H9 (cell line): ENCODE measurements around the gene CFAP100. TPM values are rescaled to one million over a fixed set of nuclear protein-coding genes. Genes with fewer than 3 reads are reported as not detected.

Experiments
- DNase-seq: peaks from one replicate; pipeline ENCODE4 v3.0.0-alpha.2; 2017
- H2AFZ ChIP-seq: one replicate; pipeline ENCODE4 v1.6.1; 2013; ENCODE audit warnings: mild to moderate bottlenecking, low read length, control low read depth, moderate library complexity
- H2AK5ac ChIP-seq: 2 replicates; pipeline ENCODE4 v1.6.1; 2013; ENCODE audit warnings: low read length, control low read depth, mixed read lengths; ENCODE audit not compliant: insufficient read length
- H2BK120ac ChIP-seq: one replicate; pipeline ENCODE4 v1.6.1; 2013; ENCODE audit warnings: low read depth, mild to moderate bottlenecking, low read length, control low read depth, inconsistent platforms; ENCODE audit not compliant: poor library complexity, severe bottlenecking
- H2BK12ac ChIP-seq: 2 replicates; pipeline ENCODE4 v1.6.1; 2013; ENCODE audit warnings: low read length, control low read depth, mixed read lengths, low read depth; ENCODE audit not compliant: insufficient read length
- H2BK15ac ChIP-seq: 2 replicates; pipeline ENCODE4 v1.6.1; 2013; ENCODE audit warnings: low read depth, low read length, control low read depth
- H2BK20ac ChIP-seq: one replicate; pipeline ENCODE4 v1.6.1; 2013; ENCODE audit warnings: low read depth, mild to moderate bottlenecking, low read length, control low read depth, inconsistent platforms; ENCODE audit not compliant: poor library complexity, severe bottlenecking
- H2BK5ac ChIP-seq: 2 replicates; pipeline ENCODE4 v1.6.1; 2013; ENCODE audit warnings: low read length, control low read depth, mixed read lengths; ENCODE audit not compliant: insufficient read length
- H3K14ac ChIP-seq: 2 replicates; pipeline ENCODE4 v1.6.1; 2013; ENCODE audit warnings: low read length, control low read depth; ENCODE audit not compliant: insufficient read depth
- H3K18ac ChIP-seq: 2 replicates; pipeline ENCODE4 v1.6.1; 2013; ENCODE audit warnings: low read depth, mild to moderate bottlenecking, mixed read lengths, low read length, control low read depth; ENCODE audit not compliant: insufficient read length
- H3K23ac ChIP-seq: 2 replicates; pipeline ENCODE4 v1.6.1; 2013; ENCODE audit warnings: low read length, control low read depth, mixed read lengths, low read depth; ENCODE audit not compliant: insufficient read length
- H3K23me2 ChIP-seq: 2 replicates; pipeline ENCODE4 v1.6.1; 2013; ENCODE audit warnings: low read depth, mild to moderate bottlenecking, mixed read lengths, low read length, control low read depth; ENCODE audit not compliant: insufficient read length, poor library complexity, severe bottlenecking
- H3K27ac ChIP-seq: 2 replicates; pipeline ENCODE4 v1.5.1; 2013; ENCODE audit warnings: low read length, control low read depth, mixed read lengths, low read depth; ENCODE audit not compliant: insufficient read length
- H3K27me3 ChIP-seq: 2 replicates; pipeline ENCODE4 v1.6.1; 2013; ENCODE audit warnings: low read length, control low read depth, inconsistent platforms; ENCODE audit not compliant: insufficient read depth
- H3K4ac ChIP-seq: 2 replicates; pipeline ENCODE4 v1.6.1; 2013; ENCODE audit warnings: low read depth, mild to moderate bottlenecking, control low read depth, inconsistent platforms, low read length, moderate library complexity
- H3K4me1 ChIP-seq: 2 replicates; pipeline ENCODE4 v1.6.1; 2013; ENCODE audit warnings: low read length, control low read depth, inconsistent platforms; ENCODE audit not compliant: insufficient read depth
- H3K4me2 ChIP-seq: 2 replicates; pipeline ENCODE4 v1.6.1; 2013; ENCODE audit warnings: low read length, control low read depth, mixed read lengths; ENCODE audit not compliant: insufficient read length, insufficient read depth
- H3K56ac ChIP-seq: 2 replicates; pipeline ENCODE4 v1.6.1; 2013; ENCODE audit warnings: low read depth, mild to moderate bottlenecking, mixed read lengths, low read length, control low read depth; ENCODE audit not compliant: insufficient read length
- H3K79me1 ChIP-seq: 2 replicates; pipeline ENCODE4 v1.6.1; 2013; ENCODE audit warnings: low read depth, mild to moderate bottlenecking, moderate library complexity, low read length, control low read depth, inconsistent platforms; ENCODE audit not compliant: insufficient read depth, poor library complexity, severe bottlenecking
- H3K79me2 ChIP-seq: 2 replicates; pipeline ENCODE4 v1.6.1; 2013; ENCODE audit warnings: low read length, control low read depth, inconsistent platforms; ENCODE audit not compliant: insufficient read depth
- H3K9ac ChIP-seq: 2 replicates; pipeline ENCODE4 v1.6.1; 2013; ENCODE audit warnings: low read length, control low read depth, mixed read lengths; ENCODE audit not compliant: insufficient read length; ENCODE audit errors: extremely low read depth
- H3K9me3 ChIP-seq: one replicate; pipeline ENCODE4 v1.6.1; 2013; ENCODE audit warnings: low read depth, low read length, inconsistent platforms; ENCODE audit not compliant: control insufficient read depth
- H3T11ph ChIP-seq: one replicate; pipeline ENCODE4 v1.6.1; 2013; ENCODE audit warnings: mild to moderate bottlenecking, low read length, control low read depth, inconsistent platforms
- H4K20me1 ChIP-seq: one replicate; pipeline ENCODE4 v1.6.1; 2013; ENCODE audit not compliant: control insufficient read depth, insufficient read length, insufficient read depth
- H4K5ac ChIP-seq: 2 replicates; pipeline ENCODE4 v1.6.1; 2013; ENCODE audit warnings: low read depth, mild to moderate bottlenecking, mixed read lengths, low read length, control low read depth; ENCODE audit not compliant: insufficient read length
- H4K8ac ChIP-seq: replicated peaks from 2 replicates; pipeline ENCODE4 v1.6.1; 2013; ENCODE audit warnings: low read length, control low read depth, mixed read lengths, low read depth; ENCODE audit not compliant: insufficient read length
- H4K91ac ChIP-seq: 2 replicates; pipeline ENCODE4 v1.6.1; 2013; ENCODE audit warnings: low read depth, mild to moderate bottlenecking, moderate library complexity, mixed read lengths, low read length, control low read depth; ENCODE audit not compliant: insufficient read length
- H3K27ac Mint-ChIP-seq, 3 experiments: 2 replicates in 2 of 3; 3 replicates in 1 of 3; pipeline ENCODE4 v1.8.0; 2020 to 2021; ENCODE audit warnings: mixed read lengths in 3 of 3, mild to moderate bottlenecking in 1 of 3, moderate library complexity in 1 of 3
- H3K27me3 Mint-ChIP-seq: 2 replicates; pipeline ENCODE4 v1.8.0; 2021; ENCODE audit warnings: low read depth, mild to moderate bottlenecking, moderate library complexity, mixed read lengths
- H3K36me3 Mint-ChIP-seq, 3 experiments: 2 replicates in 2 of 3; 3 replicates in 1 of 3; pipeline ENCODE4 v1.8.0; 2020 to 2021; ENCODE audit warnings: low read depth in 3 of 3, mixed read lengths in 3 of 3; ENCODE audit not compliant: insufficient read depth in 1 of 3
- H3K4me1 Mint-ChIP-seq, 2 experiments: 2 replicates each; pipeline ENCODE4 v1.8.0; 2020; ENCODE audit warnings: mixed read lengths in 2 of 2
- H3K4me3 Mint-ChIP-seq, 2 experiments: 2 replicates in 1 of 2; 3 replicates in 1 of 2; pipeline ENCODE4 v1.8.0; 2020 to 2021; ENCODE audit warnings: mild to moderate bottlenecking in 2 of 2, mixed read lengths in 2 of 2, moderate library complexity in 1 of 2
- H3K9me3 Mint-ChIP-seq, 2 experiments: 2 replicates in 1 of 2; 3 replicates in 1 of 2; pipeline ENCODE4 v1.8.0; 2020; ENCODE audit warnings: mild to moderate bottlenecking in 2 of 2, mixed read lengths in 2 of 2, moderate library complexity in 1 of 2
- WGBS: extraction: QIAGEN DNeasy Blood & Tissue Kit; methylation state at CpG from one replicate; pipeline ENCODE4 v1.1.7; 2013; ENCODE audit warnings: missing lambda C conversion rate, low lambda C conversion rate, mixed read lengths; ENCODE audit not compliant: insufficient read length; ENCODE audit errors: extremely low coverage; 5-methylcytosine and 5-hydroxymethylcytosine counted together
- total RNA-seq: library from RNA; stranded (reverse); gene quantifications from 2 replicates; pipeline ENCODE4 v1.2.1, GENCODE V29; 2021
- TF ChIP-seq, protein P1 (sequence below): fragments of 200-600 bp; sonication (generic); conservative IDR thresholded peaks from 3 replicates; pipeline ENCODE4 v1.8.0; 2021; ENCODE audit warnings: antibody characterized with exemption, mild to moderate bottlenecking

Gene CFAP100
- total RNA-seq, 1 experiment from 2014 or later = 0.44 TPM

DNA sequence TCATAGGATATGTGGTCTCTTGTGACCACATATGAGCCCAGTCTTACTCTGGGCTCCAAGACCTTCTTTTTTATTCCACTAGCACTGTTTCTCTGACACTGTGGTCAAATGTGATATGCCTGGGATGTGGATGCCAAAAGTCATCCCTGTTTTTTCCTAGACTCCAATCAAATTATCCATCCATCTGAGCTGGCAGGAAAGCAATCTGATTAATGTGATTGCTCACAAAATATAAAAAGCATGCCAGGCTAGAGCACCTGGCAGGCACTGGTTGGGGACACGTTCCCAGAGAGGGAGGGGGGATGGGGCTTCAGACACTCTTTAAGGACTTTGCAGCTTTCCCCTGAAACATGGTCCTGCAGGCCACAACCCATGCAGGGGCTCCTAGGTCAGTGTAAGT is 3.1 kb upstream of the CFAP100 start:
- H4K20me1 ChIP-seq = no peaks in the 10 kb centered on the region
- no peak overlapping the region for H3K27ac ChIP-seq
- no peak overlapping the region for H2AFZ ChIP-seq
- Mint-ChIP-seq H3K27ac (no peak overlapping the region), H3K4me3 (no peak overlapping the region), H3K27me3 (peaks cover 76% of the 10 kb centered on the region), H3K9me3 (peaks cover 0 to 3% of the 10 kb centered on the region in 2 experiments; a peak in 2 of 5 replicates), H3K36me3 (no peaks in the 10 kb centered on the region; a peak in 1 of 7 replicates), H3K4me1 (peaks cover 16 to 18% of the 10 kb centered on the region in 2 experiments)
- H2BK12ac ChIP-seq = no peak overlapping the region
- no peak overlapping the region for H3K4me2 ChIP-seq
- H2AK5ac ChIP-seq = no peak overlapping the region
- no peaks in the 10 kb centered on the region for H3K79me1 ChIP-seq
- no peak overlapping the region for H2BK5ac ChIP-seq
- H2BK20ac ChIP-seq = no peak overlapping the region
- H3K27me3 ChIP-seq = peaks cover 16% of the 10 kb centered on the region; the same call in 1 of the 2 replicates
- TF ChIP-seq, protein P1, sequence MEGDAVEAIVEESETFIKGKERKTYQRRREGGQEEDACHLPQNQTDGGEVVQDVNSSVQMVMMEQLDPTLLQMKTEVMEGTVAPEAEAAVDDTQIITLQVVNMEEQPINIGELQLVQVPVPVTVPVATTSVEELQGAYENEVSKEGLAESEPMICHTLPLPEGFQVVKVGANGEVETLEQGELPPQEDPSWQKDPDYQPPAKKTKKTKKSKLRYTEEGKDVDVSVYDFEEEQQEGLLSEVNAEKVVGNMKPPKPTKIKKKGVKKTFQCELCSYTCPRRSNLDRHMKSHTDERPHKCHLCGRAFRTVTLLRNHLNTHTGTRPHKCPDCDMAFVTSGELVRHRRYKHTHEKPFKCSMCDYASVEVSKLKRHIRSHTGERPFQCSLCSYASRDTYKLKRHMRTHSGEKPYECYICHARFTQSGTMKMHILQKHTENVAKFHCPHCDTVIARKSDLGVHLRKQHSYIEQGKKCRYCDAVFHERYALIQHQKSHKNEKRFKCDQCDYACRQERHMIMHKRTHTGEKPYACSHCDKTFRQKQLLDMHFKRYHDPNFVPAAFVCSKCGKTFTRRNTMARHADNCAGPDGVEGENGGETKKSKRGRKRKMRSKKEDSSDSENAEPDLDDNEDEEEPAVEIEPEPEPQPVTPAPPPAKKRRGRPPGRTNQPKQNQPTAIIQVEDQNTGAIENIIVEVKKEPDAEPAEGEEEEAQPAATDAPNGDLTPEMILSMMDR = no peak
- no peak overlapping the region for H4K5ac ChIP-seq
- H3K56ac ChIP-seq = no peak overlapping the region
- no peak overlapping the region for H2BK15ac ChIP-seq
- H3K9me3 ChIP-seq = no peaks in the 10 kb centered on the region
- no peak overlapping the region for H3K14ac ChIP-seq
- H3K79me2 ChIP-seq = no peaks in the 10 kb centered on the region
- no peak overlapping the region for H3K9ac ChIP-seq
- H2BK120ac ChIP-seq = no peak overlapping the region
- DNase-seq = no peak
- H3K4ac ChIP-seq = no peak overlapping the region
- H3K23me2 ChIP-seq = no peaks in the 10 kb centered on the region
- no peak overlapping the region for H3K23ac ChIP-seq
- WGBS = no CpG with 5 or more reads among the region's 1 CpG
- no peak overlapping the region for H3T11ph ChIP-seq
- H4K91ac ChIP-seq = no peak overlapping the region
- no peak overlapping the region for H3K18ac ChIP-seq
- no peak overlapping the region for H4K8ac ChIP-seq
- no peaks in the 10 kb centered on the region for H3K4me1 ChIP-seq
